Muscle layer of duodenum (tissue), 2 donors: ENCODE results near the gene SYPL2.
"Not testable (repeated sequence)": the region's sequence is repeated elsewhere in the genome, so short reads cannot be mapped to it uniquely, and the experiment has no call there.

ENCODE experiments used
- H3K27ac ChIP-seq: one replicate; pipeline ENCODE4 v1.7.0; 2013; ENCODE audit warnings: mild to moderate bottlenecking, low read length
- H3K27me3 ChIP-seq: one replicate; pipeline ENCODE4 v1.7.0; 2013; ENCODE audit warnings: low read depth, mild to moderate bottlenecking, control low read depth, low read length
- H3K36me3 ChIP-seq, 2 donors: one replicate each; pipeline ENCODE4 v1.7.0; 2013; ENCODE audit warnings: low read length in 2 of 2, control low read depth in 1 of 2, mild to moderate bottlenecking in 1 of 2; ENCODE audit not compliant: insufficient read depth in 2 of 2, control insufficient read depth in 1 of 2
- H3K4me1 ChIP-seq, 2 donors: one replicate each; pipeline ENCODE4 v1.7.0; 2013; ENCODE audit warnings: low read length in 2 of 2, mild to moderate bottlenecking in 2 of 2, control low read depth in 1 of 2, moderate library complexity in 1 of 2; ENCODE audit not compliant: insufficient read depth in 2 of 2, control insufficient read depth in 1 of 2
- H3K4me3 ChIP-seq, 2 donors: one replicate each; pipeline ENCODE4 v1.7.0; 2013; ENCODE audit warnings: low read length in 2 of 2, low read depth in 1 of 2, mild to moderate bottlenecking in 1 of 2
- H3K9me3 ChIP-seq, 2 donors: one replicate each; pipeline ENCODE4 v1.7.0; 2013; ENCODE audit warnings: low read length in 2 of 2, control low read depth in 1 of 2, mild to moderate bottlenecking in 1 of 2; ENCODE audit not compliant: control insufficient read depth in 1 of 2
- donor health status: healthy.

Gene SYPL2

DNA sequence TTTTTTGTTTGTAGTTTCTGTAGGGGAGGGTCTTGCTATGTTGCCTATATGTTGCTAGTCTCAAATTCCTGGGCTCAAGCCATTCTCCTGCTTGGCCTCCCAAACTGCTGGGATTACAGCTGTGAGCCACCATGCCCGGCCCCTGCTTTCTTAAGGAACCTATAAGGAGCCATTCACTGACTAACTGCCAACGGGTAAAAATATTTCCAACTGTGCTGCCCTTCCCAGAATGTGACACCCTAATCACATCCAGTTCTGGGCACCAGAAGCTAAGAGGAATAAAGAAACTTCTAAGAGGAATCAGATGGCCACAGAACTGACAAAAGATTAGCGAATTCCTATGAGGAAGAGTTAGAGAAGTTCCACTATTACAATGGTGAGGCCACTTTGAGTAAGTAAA, 6.4 kb downstream of the SYPL2 start:
- H3K36me3 ChIP-seq, result no peaks in the 10 kb centered on the region

DNA sequence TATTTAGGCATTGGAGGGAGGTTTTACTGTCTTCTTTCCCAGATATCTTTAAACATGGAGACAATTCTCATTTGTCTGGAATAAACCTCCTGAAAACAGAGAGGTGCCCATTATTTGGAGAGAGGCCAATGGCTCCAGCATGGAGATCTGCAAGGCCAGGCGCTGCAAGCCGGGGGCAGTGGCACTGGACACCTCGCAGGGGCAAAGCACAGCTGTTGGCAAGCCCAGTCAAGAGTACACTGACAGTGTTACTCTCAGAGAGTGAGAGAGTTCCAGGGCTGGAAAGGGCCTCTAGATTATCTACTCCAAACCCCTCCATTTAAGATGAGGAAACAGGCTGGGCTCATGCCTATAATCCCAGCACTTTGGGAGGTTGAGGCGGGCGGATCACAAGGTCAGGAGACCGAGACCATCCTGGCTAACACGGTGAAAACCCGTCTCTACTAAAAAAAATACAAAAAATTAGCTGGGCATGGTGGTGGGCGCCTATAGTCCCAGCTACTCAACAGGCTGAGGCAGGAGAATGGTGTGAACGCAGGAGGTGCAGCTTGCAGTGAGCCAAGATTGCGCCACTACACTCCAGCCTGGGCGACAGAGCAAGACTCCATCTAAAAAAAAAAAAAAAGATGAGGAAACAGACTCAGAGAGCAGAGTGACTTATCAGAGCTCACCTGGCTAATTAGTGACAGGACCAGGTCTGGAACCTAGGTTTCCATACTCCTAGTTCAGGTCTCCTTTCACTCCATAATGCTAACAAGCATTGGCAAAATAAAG, 7.1 kb downstream of the SYPL2 start:
- not testable (repeated sequence) for H3K27me3 ChIP-seq, H3K27ac ChIP-seq, H3K4me1 ChIP-seq, H3K36me3 ChIP-seq, H3K4me3 ChIP-seq, H3K9me3 ChIP-seq

More for the DNA sequence above, 6.4 kb downstream of the SYPL2 start:
- H3K9me3 ChIP-seq, result no peaks in the 10 kb centered on the region
- H3K4me3 ChIP-seq, result no peak overlapping the region
- H3K27ac ChIP-seq, result no peak overlapping the region
- H3K4me1 ChIP-seq, result peaks cover 0 to 1% of the 10 kb centered on the region in 2 donors
- no peaks in the 10 kb centered on the region for H3K27me3 ChIP-seq

DNA sequence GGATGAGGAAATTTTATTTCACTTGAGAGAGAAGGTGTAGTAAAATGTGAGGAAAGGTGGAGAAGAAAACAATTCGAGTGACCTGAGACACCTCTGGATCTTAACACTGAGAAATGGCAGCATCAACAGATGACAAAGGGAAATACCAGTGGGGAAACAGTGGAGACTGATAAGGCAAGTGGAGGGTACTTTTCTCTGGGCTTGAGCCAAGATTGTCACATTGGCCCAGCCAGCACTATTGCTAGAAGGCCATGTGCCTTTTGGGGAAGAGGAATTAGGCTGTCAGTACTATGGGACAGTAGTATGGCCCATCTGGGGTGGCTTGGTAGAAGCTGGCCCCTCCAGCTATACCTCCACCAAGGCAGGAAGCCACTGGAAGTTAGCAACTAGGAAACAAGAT, 8.4 kb downstream of the SYPL2 start:
- Histone ChIP-seq H3K4me3 (no peak overlapping the region), H3K27ac (no peak overlapping the region), H3K4me1 (no peaks in the 10 kb centered on the region), H3K27me3 (no peaks in the 10 kb centered on the region), H3K36me3 (peaks cover 0 to 3% of the 10 kb centered on the region in 2 donors), H3K9me3 (no peaks in the 10 kb centered on the region)

DNA sequence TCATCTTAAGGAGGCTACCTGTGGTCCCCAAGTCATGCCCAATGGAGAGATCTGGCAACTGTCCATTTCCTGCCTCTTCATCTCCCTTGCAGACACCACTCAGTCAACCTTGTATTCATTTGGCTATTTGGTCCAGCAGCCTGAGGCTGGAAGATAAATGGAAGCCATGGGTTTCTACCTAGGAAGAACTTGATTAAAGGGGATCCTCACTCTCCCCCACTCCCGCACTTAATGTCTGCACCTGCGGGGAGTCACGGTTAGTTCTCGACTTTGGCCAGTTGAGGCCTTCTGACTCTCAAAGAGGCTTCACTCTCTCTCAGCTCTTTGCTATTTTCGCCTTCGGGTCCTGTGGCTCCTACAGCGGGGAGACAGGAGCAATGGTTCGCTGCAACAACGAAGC, 8.9 kb downstream of the SYPL2 start:
- Histone ChIP-seq H3K27ac (no peak overlapping the region), H3K36me3 (peaks cover 0 to 8% of the 10 kb centered on the region in 2 donors), H3K4me1 (no peaks in the 10 kb centered on the region), H3K9me3 (no peaks in the 10 kb centered on the region), H3K4me3 (no peak overlapping the region), H3K27me3 (no peaks in the 10 kb centered on the region)

DNA sequence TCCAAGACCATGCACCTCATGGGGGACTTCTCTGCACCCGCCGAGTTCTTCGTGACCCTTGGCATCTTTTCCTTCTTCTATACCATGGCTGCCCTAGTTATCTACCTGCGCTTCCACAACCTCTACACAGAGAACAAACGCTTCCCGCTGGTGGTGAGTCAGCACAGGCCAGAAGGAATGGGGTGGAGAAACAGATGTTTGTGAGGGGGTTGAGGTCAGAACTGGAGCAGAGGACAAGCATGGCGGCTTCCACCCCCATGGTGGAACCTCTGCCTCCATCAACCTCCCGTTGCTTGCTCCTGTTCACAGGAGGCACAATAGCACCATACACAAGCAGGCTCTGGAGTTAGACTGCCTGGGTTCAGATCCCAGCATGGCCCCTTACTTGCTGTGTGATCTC, 10.5 kb downstream of the SYPL2 start:
- Histone ChIP-seq H3K27ac (no peak overlapping the region), H3K36me3 (peaks cover 0 to 15% of the 10 kb centered on the region in 2 donors), H3K27me3 (no peaks in the 10 kb centered on the region), H3K4me3 (no peak overlapping the region), H3K9me3 (no peaks in the 10 kb centered on the region), H3K4me1 (no peaks in the 10 kb centered on the region)

DNA sequence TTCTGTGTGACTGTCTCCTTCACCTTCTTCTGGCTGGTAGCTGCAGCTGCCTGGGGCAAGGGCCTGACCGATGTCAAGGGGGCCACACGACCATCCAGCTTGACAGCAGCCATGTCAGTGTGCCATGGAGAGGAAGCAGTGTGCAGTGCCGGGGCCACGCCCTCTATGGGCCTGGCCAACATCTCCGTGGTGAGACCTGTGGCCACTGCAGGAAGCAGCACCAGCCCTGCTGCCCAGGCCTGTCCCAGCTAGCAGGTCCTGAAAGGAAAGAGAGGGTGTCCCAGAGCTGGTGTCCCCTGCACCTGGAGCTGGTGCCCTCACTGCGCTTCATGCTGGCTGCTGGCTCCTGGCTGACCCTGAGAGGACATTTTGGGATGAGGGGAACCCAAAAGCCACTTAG, 11.5 kb downstream of the SYPL2 start:
- no peaks in the 10 kb centered on the region for H3K9me3 ChIP-seq
- no peaks in the 10 kb centered on the region for H3K27me3 ChIP-seq
- no peak overlapping the region for H3K27ac ChIP-seq
- peaks cover 0 to 15% of the 10 kb centered on the region in 2 donors for H3K36me3 ChIP-seq
- H3K4me1 ChIP-seq, result peaks cover 0 to under 1% of the 10 kb centered on the region in 2 donors
- no peak overlapping the region for H3K4me3 ChIP-seq

DNA sequence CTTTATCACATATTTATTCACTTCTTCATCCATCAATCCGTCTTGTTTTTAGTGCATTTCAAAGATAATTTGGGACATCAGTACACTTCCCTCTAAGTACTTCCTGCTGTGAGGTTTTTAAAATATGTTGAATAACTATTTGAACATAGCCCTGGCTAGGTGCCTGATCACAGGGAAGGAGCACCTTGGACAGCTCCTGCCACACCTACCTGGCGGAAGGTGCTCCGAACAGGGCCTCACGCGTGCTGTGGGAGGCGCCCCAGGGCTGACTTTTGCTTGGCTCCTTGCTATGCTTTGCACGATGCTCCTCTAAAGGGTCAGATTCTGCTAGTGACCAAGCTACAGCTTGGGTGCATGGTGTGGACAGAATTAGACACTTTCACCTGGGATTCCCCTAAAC, 12.5 kb downstream of the SYPL2 start:
- Histone ChIP-seq H3K27ac (no peak overlapping the region), H3K9me3 (no peaks in the 10 kb centered on the region), H3K36me3 (peaks cover 0 to 15% of the 10 kb centered on the region in 2 donors), H3K4me3 (no peak overlapping the region), H3K27me3 (no peaks in the 10 kb centered on the region), H3K4me1 (peaks cover 3 to 6% of the 10 kb centered on the region in 2 donors)

DNA sequence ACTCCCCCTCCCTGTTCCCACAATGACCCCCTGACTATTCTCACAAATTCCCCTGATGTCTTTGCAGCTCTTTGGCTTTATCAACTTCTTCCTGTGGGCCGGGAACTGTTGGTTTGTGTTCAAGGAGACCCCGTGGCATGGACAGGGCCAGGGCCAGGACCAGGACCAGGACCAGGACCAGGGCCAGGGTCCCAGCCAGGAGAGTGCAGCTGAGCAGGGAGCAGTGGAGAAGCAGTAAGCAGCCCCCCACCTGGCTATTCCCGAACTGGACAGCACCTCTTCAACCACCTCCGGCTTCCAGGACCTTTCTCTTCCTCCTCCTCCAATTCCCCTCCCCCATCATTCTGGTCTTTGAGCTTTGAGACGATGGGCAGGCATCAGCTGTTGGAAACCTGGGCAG, 13.0 kb downstream of the SYPL2 start:
- Histone ChIP-seq H3K27ac (no peak overlapping the region), H3K4me3 (no peak overlapping the region), H3K9me3 (no peaks in the 10 kb centered on the region), H3K4me1 (peaks cover 4 to 7% of the 10 kb centered on the region in 2 donors), H3K27me3 (no peaks in the 10 kb centered on the region), H3K36me3 (peaks cover 0 to 15% of the 10 kb centered on the region in 2 donors)

DNA sequence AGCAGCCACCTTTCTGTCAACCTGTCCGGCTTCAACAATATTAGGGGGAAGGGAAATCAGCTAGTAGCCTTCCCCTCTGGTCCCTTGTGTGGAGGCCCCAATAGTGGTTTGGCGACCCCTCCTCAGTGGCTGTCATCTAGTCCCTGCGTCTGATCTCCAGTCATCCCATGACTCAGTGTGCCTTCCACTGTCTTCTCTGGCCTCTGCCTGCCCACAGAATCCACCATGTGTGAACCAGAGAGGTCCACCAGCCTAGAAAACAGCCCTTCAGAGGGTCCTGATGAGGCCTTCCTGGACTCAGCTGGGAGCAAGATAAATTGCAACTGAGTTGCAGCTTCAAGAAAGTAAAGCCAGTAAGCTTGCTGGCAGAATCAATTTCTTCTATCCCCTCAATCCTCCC, 13.6 kb downstream of the SYPL2 start:
- H3K27me3 ChIP-seq, result no peaks in the 10 kb centered on the region
- H3K4me3 ChIP-seq, result no peak overlapping the region
- H3K4me1 ChIP-seq, result peaks cover 9 to 13% of the 10 kb centered on the region in 2 donors
- H3K9me3 ChIP-seq, result no peaks in the 10 kb centered on the region
- H3K27ac ChIP-seq, result no peak overlapping the region
- peaks cover 0 to 15% of the 10 kb centered on the region in 2 donors for H3K36me3 ChIP-seq

DNA sequence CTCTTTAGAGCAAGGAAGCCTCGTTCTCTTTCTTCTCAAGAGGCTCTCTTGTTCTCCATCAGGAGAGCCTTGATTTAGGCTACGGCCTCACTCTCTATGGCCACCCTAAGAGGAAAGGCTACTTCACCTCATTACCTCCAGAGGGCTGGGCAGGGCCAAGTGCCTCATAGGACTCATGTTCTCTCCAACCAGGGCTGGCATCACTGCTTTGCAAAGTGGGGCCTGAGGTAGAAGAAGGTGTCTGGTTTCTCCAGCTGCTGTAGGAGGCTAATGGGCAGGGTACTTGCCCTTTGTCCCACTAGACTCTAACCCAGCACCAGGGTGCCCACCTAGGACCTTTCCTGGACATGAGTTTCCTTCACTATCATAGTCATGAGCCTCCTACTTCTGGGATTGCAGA, 15.3 kb downstream of the SYPL2 start:
- Histone ChIP-seq H3K4me3 (no peak overlapping the region), H3K36me3 (peaks cover 0 to 15% of the 10 kb centered on the region in 2 donors), H3K27ac (no peak overlapping the region), H3K27me3 (no peaks in the 10 kb centered on the region), H3K9me3 (no peaks in the 10 kb centered on the region), H3K4me1 (peaks cover 9 to 21% of the 10 kb centered on the region in 2 donors)

DNA sequence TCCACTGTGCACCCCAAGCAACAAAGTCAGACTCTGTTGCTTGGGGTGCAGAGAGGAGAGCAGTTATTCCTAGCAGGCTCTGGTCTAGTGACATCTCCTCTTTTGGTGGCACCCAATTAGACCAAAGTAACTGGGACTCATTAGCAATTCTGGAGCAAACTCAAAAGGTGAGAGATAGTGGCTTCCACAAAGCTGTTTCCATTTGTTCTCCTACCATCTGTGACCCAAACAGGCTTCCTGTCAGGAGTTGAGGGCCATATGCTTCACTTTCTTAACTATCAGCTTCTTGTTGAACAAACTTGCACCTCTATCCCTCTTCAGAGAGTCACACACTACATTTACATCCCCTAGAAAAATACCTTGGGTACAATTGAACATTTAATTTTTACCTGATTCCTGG, 15.9 kb downstream of the SYPL2 start:
- Histone ChIP-seq H3K36me3 (peaks cover 0 to 15% of the 10 kb centered on the region in 2 donors), H3K4me1 (peaks cover 9 to 21% of the 10 kb centered on the region in 2 donors), H3K27ac (no peak overlapping the region), H3K4me3 (no peak overlapping the region), H3K9me3 (no peaks in the 10 kb centered on the region), H3K27me3 (no peaks in the 10 kb centered on the region)
